Activated CD4-positive, alpha-beta T cell treated with anti-CD3 and anti-CD28 coated beads, Interleukin-2, amount 50 U/mL, for 48 hours (primary cell): ENCODE data around the gene GABARAP.
"Not testable (repeated sequence)": the region's sequence is repeated elsewhere in the genome, so short reads cannot be mapped to it uniquely, and the experiment has no call there.

Experiments used
- DNase-seq, 2 experiments: peaks; one replicate each; pipeline ENCODE4 v3.0.0-alpha.2; 2020

GABARAP gene

GRCh38 chr17:7260651-7261378 lies 18.6 kb upstream of the GABARAP start:
- DNase-seq: peak; percentile 49 to 54

GRCh38 chr17:7260151-7260550 lies 17.9 kb upstream of the GABARAP start:
- DNase-seq: no peak

DNA sequence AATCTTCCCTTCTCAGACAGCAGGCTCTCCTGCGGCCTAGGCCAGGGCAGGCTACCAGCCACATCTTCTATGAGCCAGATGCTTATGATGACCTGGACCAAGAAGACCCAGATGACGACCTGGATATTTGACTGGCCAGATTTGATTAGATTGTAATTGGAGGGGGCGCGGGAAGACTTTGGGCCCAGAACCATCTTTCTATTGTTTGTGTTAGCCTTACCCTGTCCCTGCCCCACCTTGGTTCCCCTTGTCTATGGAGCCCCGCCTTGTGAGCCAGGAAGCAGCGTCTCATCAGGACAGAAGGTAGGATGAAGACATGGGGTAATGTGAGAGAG lies 17.3 kb upstream of the GABARAP start:
- no peak for DNase-seq

GRCh38 chr17:7258731-7259554 lies 16.7 kb upstream of the GABARAP start:
- peak in 1 of 2 experiments; percentile 31 for DNase-seq

DNA sequence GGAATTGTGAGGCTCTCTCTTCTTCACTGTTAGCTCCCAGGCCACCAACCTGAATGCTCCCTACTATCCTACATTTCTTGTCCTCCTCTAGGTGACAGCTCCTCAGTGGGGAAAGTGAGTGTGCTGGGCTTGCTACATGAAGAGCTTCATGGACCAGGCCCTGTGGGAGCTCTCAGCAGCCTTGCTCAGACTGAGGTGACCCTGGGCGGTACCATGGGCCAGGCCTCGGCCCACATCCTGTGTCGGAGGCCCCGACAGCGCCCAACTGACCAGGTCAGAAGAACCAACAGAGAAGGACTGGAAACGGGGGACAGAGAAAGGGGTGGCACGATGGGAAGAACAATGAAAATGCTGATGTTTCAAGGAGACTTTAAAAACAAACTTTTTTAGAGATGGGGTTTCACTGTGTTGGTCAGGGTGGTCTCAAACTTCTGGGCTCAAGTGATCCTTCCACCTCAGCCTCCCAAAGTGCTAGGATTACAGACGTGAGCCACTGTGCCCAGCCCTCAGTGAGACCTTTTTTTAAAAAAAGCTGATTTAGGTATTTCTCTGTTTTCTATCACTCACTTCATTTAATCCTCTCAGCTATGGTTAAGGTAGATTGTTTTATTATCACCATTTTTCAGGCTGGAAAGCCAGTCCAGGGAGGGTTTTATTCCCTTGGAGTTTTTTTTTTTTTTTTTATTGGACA lies 14.7 kb upstream of the GABARAP start:
- no peak for DNase-seq

DNA sequence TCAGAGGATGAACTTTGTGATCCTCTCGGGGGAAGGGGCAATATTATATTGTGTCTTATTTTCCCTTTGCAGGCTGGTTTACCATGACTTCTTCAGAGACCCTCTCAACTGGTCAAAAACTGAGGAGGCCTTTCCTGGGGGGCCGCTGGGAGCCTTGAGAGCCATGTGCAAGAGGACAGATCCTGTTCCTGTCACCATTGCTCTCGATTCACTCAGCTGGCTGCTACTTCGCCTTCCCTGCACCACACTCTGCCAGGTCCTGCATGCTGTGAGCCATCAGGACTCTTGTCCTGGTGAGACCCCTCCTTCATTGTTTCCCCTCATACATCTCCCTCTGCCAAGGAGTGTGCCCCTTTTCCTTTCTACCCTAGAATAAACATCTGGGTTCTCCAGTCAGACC lies 12.3 kb upstream of the GABARAP start:
- no peak for DNase-seq

DNA sequence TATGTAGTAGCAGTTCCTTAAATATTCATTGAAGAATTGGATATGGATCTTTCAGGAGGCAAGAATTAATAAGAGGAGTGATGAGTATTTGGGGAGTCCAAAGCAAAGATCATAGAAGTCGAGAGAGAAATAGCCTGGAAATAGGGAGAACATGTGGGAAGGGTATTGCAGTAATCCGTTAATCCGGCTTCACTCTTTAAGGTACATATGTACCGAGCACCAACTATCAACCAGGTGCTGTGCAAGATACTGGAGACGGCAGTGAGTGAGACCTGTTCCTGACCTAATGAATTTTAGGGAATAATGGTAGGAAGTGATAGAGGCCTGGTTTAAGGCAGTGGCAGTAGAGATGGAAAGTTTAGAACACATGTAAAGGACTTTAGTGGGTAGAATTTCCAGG lies 10.8 kb upstream of the GABARAP start:
- DNase-seq: no peak

DNA sequence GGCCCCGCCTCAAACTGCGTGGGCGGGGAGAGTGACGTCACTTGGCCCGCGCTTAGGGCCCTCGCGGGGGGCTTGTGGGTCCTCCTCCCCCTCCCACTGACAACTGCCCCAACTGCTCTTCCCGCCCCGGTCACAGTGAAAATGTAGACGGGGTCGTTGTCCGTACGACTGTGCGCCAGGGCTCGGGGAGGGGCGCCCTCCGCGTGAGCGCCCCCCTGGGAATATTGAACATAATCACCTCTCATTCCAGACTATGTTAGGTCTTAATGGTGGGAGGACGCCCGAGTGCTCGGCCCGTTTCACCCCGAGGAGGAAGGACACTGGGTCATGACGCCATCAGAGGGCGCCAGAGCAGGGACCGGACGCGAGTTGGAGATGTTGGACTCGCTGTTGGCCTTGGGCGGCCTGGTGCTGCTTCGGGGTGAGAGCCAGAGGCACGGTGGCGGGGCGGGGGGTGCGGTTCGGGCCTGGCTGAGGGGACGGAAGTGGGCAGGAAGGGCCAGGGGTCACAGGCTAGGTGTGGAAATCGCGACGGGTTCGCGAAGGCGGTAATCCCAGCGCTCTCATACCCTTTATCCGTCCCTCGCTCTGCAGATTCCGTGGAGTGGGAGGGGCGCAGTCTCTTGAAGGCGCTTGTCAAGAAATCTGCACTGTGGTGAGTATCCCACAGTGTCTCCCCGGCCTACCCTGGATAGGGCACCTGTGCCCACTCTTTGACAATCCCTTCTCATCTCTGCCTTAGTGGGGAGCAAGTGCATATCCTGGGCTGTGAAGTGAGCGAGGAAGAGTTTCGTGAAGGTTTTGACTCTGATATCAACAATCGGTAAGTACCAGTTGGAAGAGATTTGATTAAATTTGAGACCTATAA lies 10.2 kb upstream of the GABARAP start, which contains the start of gene ELP5:
Gene ELP5 (plus strand): TSS at position 40 of the 868 bp plus-strand sequence. CDS start 336 bp downstream, at position 376.
- peak; percentile 92 to 94 for DNase-seq

- DNase-seq: peak; percentile 97 to 98
These were observed 9.5 kb upstream of the GABARAP start, which contains the start of gene CTDNEP1 for GRCh38 chr17:7251661-7252175. Gene CTDNEP1, minus strand, starts transcription at chr17:7251734. Its CDS starts 438 bp downstream, at chr17:7251296.

DNA sequence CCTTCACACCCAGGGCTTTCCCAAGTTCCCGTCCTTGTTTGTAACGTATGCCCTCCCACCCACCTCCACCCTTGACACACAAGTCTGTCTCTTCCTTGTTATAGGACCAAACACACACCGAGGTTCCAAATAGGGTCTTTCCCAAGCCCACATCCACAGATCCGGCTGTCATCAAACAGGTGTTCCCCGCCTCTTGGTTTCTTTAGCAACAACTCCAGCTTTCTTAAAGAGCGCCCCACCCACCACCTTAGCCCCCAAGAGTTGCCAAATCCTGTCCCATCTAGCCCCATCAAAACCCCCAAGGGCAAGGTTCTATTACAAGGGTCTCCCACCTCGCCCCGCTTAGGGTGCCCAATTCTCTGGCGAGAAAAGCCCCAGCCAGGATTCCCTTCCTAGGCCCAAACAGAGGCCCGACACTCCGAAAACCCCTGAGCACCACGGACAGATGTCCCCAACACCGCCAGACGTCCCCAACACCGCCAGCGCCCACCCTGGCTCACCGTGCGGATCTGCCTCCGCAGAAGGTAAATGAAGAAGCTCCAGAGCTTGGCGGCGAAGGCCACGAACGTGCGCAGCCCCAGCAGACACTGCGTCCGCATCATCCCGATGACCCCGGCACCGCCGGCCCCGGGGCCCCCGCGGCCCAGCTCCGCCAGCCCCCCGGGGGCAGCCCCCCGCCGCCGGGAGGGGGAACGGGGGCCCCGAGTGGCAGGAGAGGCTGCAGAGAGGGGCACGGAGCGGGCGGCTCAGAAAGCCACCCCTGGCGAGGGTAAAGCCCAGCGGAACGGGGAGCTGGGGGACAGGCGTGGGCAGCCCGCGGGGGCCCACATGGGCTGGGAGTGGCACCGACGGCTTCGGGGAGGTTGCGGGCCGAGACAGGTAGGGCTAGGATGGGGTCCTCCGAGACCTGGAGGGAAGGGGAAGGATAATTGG lies 8.7 kb upstream of the GABARAP start:
- DNase-seq: no peak

- DNase-seq: no peak
These were observed 7.6 kb upstream of the GABARAP start for GRCh38 chr17:7249830-7250229.

GRCh38 chr17:7249214-7249613 lies 7.0 kb upstream of the GABARAP start:
- no peak for DNase-seq

GRCh38 chr17:7248796-7249195 lies 6.5 kb upstream of the GABARAP start:
- no peak for DNase-seq

DNA sequence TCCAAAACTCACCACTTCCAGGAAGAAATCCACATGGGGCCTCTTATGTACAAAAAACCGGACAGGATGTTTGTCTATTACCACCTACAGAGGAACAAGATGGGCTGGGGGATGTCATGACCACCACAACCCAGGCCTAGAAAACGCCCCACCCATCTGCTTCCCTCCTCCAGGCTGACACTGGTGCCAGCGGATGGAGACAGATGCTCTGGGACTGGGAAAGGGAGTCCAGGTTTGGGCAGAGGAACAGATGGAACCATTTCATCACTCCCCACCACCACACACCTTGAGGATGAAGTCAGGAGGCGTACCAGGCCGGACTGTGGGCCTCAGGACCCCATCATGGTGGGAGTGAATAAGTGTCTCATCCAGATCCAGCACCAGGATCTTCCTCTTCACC lies 4.5 kb upstream of the GABARAP start:
- no peak for DNase-seq

GRCh38 chr17:7243838-7244237 lies 1.6 kb upstream of the GABARAP start:
- not testable (repeated sequence) for DNase-seq

- DNase-seq: no peak
These were observed 1.1 kb upstream of the GABARAP start for GRCh38 chr17:7243453-7243729.

GRCh38 chr17:7242717-7243452 lies 636 bp upstream of the GABARAP start:
- peak; percentile 93 to 95 for DNase-seq

GRCh38 chr17:7241090-7241733 lies 1.0 kb downstream of the GABARAP start:
- no peak for DNase-seq

- DNase-seq: no peak
These were observed 1.9 kb downstream of the GABARAP start for GRCh38 chr17:7240375-7240774.
